ENCODE measurements around the gene SASH3. TPM values are rescaled to one million over a fixed set of nuclear protein-coding genes. Genes with fewer than 3 reads are reported as not detected.

SASH3 gene
- total RNA-seq, 4 donors from 2014 or later, result 0.26 to 4.1 (median 2.9) TPM

GRCh38 chrX:129768186-129768585 lies 11.6 kb upstream of the SASH3 start:
- intact Hi-C loops (cut with DNase I; ENCODE audit: low total_unique reads), result no loop called here
- no peak for DNase-seq
- Histone ChIP-seq H3K36me3 (no peaks in the 10 kb centered on the region), H3K4me3 (no peak overlapping the region), H3K9me3 (no peaks in the 10 kb centered on the region), H3K27me3 (no peaks in the 10 kb centered on the region), H3K4me1 (no peaks in the 10 kb centered on the region), H3K27ac (no peak overlapping the region)
- TF ChIP-seq POLR2A (IDR thresholded peaks at IDR 0.05) (no peak), CTCF (IDR thresholded peaks at IDR 0.05) (no peak)

GRCh38 chrX:129768586-129769466 lies 10.9 kb upstream of the SASH3 start:
- no peak overlapping the region for H3K27ac ChIP-seq
- no peak for TF ChIP-seq POLR2A (IDR thresholded peaks at IDR 0.05)
- TF ChIP-seq CTCF (IDR thresholded peaks at IDR 0.05), result no peak
- no peaks in the 10 kb centered on the region for H3K4me1 ChIP-seq
- intact Hi-C loops (cut with DNase I; ENCODE audit: low total_unique reads), result no loop called here
- H3K9me3 ChIP-seq, result no peaks in the 10 kb centered on the region
- H3K27me3 ChIP-seq, result no peaks in the 10 kb centered on the region
- H3K36me3 ChIP-seq, result no peaks in the 10 kb centered on the region
- no peak for DNase-seq
- H3K4me3 ChIP-seq, result no peak overlapping the region

DNA sequence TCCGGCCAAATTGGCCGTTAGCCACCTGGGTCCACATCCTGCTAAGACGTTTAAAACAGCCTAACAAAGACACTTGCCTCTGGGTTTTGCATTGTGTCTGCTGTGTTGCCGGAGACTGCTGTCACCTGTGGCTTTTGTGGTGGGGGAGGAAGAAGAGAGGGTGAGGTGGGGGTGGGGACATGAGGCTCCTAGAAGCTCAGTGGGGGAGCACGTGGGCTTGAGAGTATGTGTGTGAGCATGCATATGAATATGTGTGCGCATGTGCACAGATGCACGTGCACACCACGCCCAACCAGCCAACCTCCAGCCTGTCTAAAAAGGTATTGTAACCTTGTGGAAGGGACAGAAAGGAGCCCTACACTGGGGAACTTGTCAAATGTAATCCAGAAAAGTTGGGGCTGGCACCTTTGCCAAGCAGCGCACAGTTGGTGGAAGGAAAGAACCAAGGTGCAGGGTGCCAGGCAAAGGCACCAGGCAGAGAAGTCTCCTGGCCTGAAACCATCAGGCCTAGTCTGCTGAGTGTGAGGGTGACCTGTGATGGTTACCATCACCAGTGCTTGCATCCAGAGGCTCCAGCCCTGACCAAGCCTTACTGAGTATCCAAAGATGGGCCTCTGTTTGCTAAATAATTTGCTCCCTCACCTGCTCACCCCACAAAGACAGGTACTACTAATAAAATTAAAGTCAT lies 10.1 kb upstream of the SASH3 start:
- intact Hi-C loops (cut with DNase I; ENCODE audit: low total_unique reads), result no loop called here
- TF ChIP-seq CTCF (IDR thresholded peaks at IDR 0.05) (no peak), POLR2A (IDR thresholded peaks at IDR 0.05) (no peak)

GRCh38 chrX:129771266-129771995 lies 8.3 kb upstream of the SASH3 start:
- no peaks in the 10 kb centered on the region for H3K4me1 ChIP-seq
- no peak for DNase-seq
- TF ChIP-seq POLR2A (IDR thresholded peaks at IDR 0.05), result no peak
- no peak for TF ChIP-seq CTCF (IDR thresholded peaks at IDR 0.05)

More for the DNA sequence above, 10.1 kb upstream of the SASH3 start:
- no peak overlapping the region for H3K27ac ChIP-seq
- H3K36me3 ChIP-seq, result no peaks in the 10 kb centered on the region
- no peaks in the 10 kb centered on the region for H3K9me3 ChIP-seq
- H3K4me1 ChIP-seq, result no peaks in the 10 kb centered on the region
- no peaks in the 10 kb centered on the region for H3K27me3 ChIP-seq
- no peak overlapping the region for H3K4me3 ChIP-seq
- no peak for DNase-seq

More at GRCh38 chrX:129771266-129771995, 8.3 kb upstream of the SASH3 start:
- H3K27me3 ChIP-seq, result no peaks in the 10 kb centered on the region
- no peaks in the 10 kb centered on the region for H3K9me3 ChIP-seq
- intact Hi-C loops (cut with DNase I; ENCODE audit: low total_unique reads), result no loop called here
- no peak overlapping the region for H3K4me3 ChIP-seq
- H3K27ac ChIP-seq, result no peak overlapping the region
- no peaks in the 10 kb centered on the region for H3K36me3 ChIP-seq
